RWPE2 (cell line): Measurements from ENCODE around the gene PRKCSH.

Source experiments
- ATAC-seq: fragments of 200-7000 bp; cut with Tn5 transposase; 3 replicates; pipeline ENCODE4 v1.9.1; 2021; ENCODE audit warnings: low read depth
- DNase-seq: peaks from one replicate; pipeline ENCODE4 v3.0.0-alpha.2; 2020; ENCODE audit warnings: low spot score
- H3K27ac ChIP-seq: fragments of 450-650 bp; 2 replicates; pipeline ENCODE4 v1.5.1; 2017; ENCODE audit warnings: mild to moderate bottlenecking; ENCODE audit not compliant: poor library complexity, severe bottlenecking
- H3K27me3 ChIP-seq: fragments of 250-450 bp; sonication (Bioruptor Pico); 2 replicates; pipeline ENCODE4 v1.5.1; 2021; ENCODE audit warnings: mild to moderate bottlenecking, moderate library complexity; ENCODE audit not compliant: insufficient read depth, poor library complexity, severe bottlenecking
- H3K36me3 ChIP-seq: fragments of 250-450 bp; sonication (Bioruptor Pico); 2 replicates; pipeline ENCODE4 v1.5.1; 2020; ENCODE audit warnings: low read depth, mild to moderate bottlenecking, moderate library complexity
- H3K4me1 ChIP-seq: fragments of 250-450 bp; sonication (Bioruptor Pico); 2 replicates; pipeline ENCODE4 v1.5.1; 2021; ENCODE audit warnings: mild to moderate bottlenecking, moderate library complexity; ENCODE audit not compliant: insufficient read depth, poor library complexity, severe bottlenecking
- H3K4me3 ChIP-seq: fragments of 250-450 bp; sonication (Bioruptor Pico); 2 replicates; pipeline ENCODE4 v1.5.1; 2021; ENCODE audit warnings: mild to moderate bottlenecking, moderate library complexity; ENCODE audit not compliant: severe bottlenecking
- H3K9me3 ChIP-seq: fragments of 250-450 bp; sonication (Bioruptor Pico); 2 replicates; pipeline ENCODE4 v1.5.1; 2021; ENCODE audit warnings: mild to moderate bottlenecking, moderate library complexity; ENCODE audit not compliant: severe bottlenecking
- CTCF ChIP-seq: fragments of 450-650 bp; IDR thresholded peaks from one replicate; pipeline ENCODE4 v1.5.1; 2017; ENCODE audit warnings: mild to moderate bottlenecking, moderate library complexity; ENCODE audit not compliant: poor library complexity, severe bottlenecking

PRKCSH gene

GRCh38 chr19:11416346-11417052 lies 18.9 kb upstream of the PRKCSH start:
- no peak for TF ChIP-seq CTCF
- no peak for DNase-seq

GRCh38 chr19:11418094-11418548 lies 17.3 kb upstream of the PRKCSH start:
- H3K4me1 ChIP-seq: peaks cover 4% of the 10 kb centered on the region
- no peak overlapping the region for H3K27ac ChIP-seq
- no peaks in the 10 kb centered on the region for H3K9me3 ChIP-seq
- no peaks in the 10 kb centered on the region for H3K27me3 ChIP-seq
- no peaks in the 10 kb centered on the region for H3K36me3 ChIP-seq
- DNase-seq (no peak), ATAC-seq (no peak)
- H3K4me3 ChIP-seq: peak overlapping the region; percentile 23
- no peak for TF ChIP-seq CTCF

More at GRCh38 chr19:11416346-11417052, 18.9 kb upstream of the PRKCSH start:
- Histone ChIP-seq H3K4me1 (no peaks in the 10 kb centered on the region), H3K36me3 (no peaks in the 10 kb centered on the region), H3K27ac (no peak overlapping the region), H3K27me3 (no peaks in the 10 kb centered on the region), H3K4me3 (no peak overlapping the region), H3K9me3 (no peaks in the 10 kb centered on the region)
- ATAC-seq: no peak

GRCh38 chr19:11418549-11419506 lies 16.6 kb upstream of the PRKCSH start, which contains the start of gene RGL3:
Gene RGL3 (minus strand): TSS chr19:11419314. CDS start chr19:11419278, 36 bp downstream.
- ATAC-seq: peak; percentile 16; the same call in 1 of the 3 replicates
- H3K9me3 ChIP-seq: no peaks in the 10 kb centered on the region

GRCh38 chr19:11420429-11421370 lies 14.7 kb upstream of the PRKCSH start:
- DNase-seq: no peak

More at GRCh38 chr19:11418549-11419506, 16.6 kb upstream of the PRKCSH start, which contains the start of gene RGL3:
- no peak for DNase-seq
- peak within 1 kb of the TSS; percentile 23 for H3K4me3 ChIP-seq
- H3K4me1 ChIP-seq: peaks cover 4% of the 10 kb centered on the region
- no peaks in the 10 kb centered on the region for H3K27me3 ChIP-seq
- H3K36me3 ChIP-seq: no peaks in the 10 kb centered on the region
- no peak for TF ChIP-seq CTCF
- no peak within 1 kb of the TSS for H3K27ac ChIP-seq

More at GRCh38 chr19:11420429-11421370, 14.7 kb upstream of the PRKCSH start:
- no peaks in the 10 kb centered on the region for H3K36me3 ChIP-seq
- peaks cover 4% of the 10 kb centered on the region for H3K4me1 ChIP-seq
- no peak for TF ChIP-seq CTCF
- ATAC-seq: no peak
- H3K27ac ChIP-seq: no peak overlapping the region
- H3K27me3 ChIP-seq: no peaks in the 10 kb centered on the region
- H3K4me3 ChIP-seq: no peak overlapping the region
- H3K9me3 ChIP-seq: no peaks in the 10 kb centered on the region
